ENCODE results near the gene NR0B2.
"Not testable (repeated sequence)": the region's sequence is repeated elsewhere in the genome, so short reads cannot be mapped to it uniquely, and the experiment has no call there.

Gene NR0B2

GRCh38 chr1:26887125-26887524, 26.6 kb downstream of the NR0B2 start:
- peak overlapping the region; percentile 66 for H3K27ac Mint-ChIP-seq
- peaks cover 5% of the 10 kb centered on the region for H3K36me3 Mint-ChIP-seq
- peak overlapping the region; percentile 73 for H3K4me3 Mint-ChIP-seq
- peaks cover 31% of the 10 kb centered on the region for H3K4me1 Mint-ChIP-seq (ENCODE audit: low read depth)
- no peaks in the 10 kb centered on the region for H3K9me3 Mint-ChIP-seq (ENCODE audit: low read depth)
- no peaks in the 10 kb centered on the region for H3K27me3 Mint-ChIP-seq

DNA sequence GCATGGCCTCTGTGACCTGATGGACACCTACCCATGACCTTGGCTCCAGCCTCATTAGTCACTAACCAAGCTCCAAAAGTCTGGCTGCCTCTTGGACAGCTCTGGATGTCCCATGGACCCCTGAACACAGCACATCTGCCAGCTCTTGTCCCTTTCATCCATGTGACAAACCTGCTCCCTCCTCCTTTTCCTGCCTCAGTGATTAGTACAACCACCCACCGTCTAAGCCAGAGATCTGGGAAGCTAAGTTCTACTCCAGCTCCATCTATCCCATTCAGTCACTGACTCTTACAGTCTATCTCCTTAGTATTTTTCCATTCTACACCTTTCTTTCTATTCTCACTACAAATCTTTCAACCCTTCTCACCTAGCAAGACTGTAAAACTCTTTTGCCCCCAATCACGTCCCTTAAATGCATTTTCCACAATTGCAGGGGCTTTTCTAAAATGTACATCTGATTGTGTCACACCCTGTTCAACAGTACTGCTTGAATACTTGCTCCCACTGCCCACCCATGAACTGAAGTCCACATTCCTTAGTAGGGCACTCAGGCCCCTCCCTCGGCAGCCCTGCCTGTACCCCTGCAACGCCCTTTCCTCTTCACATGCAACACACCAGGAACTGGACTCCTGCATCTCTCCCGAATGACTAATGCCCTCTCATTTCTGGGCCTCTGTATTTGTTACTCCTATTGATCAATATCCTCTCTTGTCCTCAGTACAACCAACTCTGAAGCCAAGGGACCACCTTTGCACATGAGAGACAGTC, 30.9 kb downstream of the NR0B2 start:
- H3K36me3 Mint-ChIP-seq, result peaks cover 2% of the 10 kb centered on the region
- no peaks in the 10 kb centered on the region for H3K27me3 Mint-ChIP-seq
- H3K4me3 Mint-ChIP-seq, result no peak overlapping the region
- peaks cover 13% of the 10 kb centered on the region for H3K4me1 Mint-ChIP-seq (ENCODE audit: low read depth)
- no peaks in the 10 kb centered on the region for H3K9me3 Mint-ChIP-seq (ENCODE audit: low read depth)
- peak overlapping the region; percentile 46 for H3K27ac Mint-ChIP-seq

- not testable (repeated sequence) for H3K4me1 Mint-ChIP-seq (ENCODE audit: low read depth); H3K4me3 Mint-ChIP-seq; H3K27me3 Mint-ChIP-seq; H3K27ac Mint-ChIP-seq; H3K9me3 Mint-ChIP-seq (ENCODE audit: low read depth); H3K36me3 Mint-ChIP-seq
Observed at GRCh38 chr1:26881611-26882010, 32.2 kb downstream of the NR0B2 start.

DNA sequence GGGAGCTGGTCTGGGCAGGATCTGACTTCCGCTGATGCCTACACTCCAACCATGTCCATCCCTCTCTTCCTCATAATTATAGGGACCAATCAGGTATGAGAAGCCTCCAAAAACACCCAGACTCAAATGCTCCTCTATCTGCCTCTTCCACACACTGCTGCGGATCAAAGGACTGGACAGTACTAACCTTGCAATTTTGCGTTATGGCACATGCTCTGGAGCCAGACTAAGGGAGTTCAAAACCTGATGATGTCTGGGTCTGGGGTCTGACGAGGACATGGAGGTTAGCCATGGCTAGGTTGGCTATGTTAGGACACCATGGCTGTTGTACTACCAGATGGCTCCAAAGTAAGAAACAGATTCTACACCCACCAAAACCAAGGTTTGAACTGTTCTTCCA, 34.0 kb downstream of the NR0B2 start:
- Mint-ChIP-seq H3K9me3 (ENCODE audit: low read depth) (no peaks in the 10 kb centered on the region), H3K27me3 (no peaks in the 10 kb centered on the region), H3K27ac (no peak overlapping the region), H3K36me3 (peaks cover 2% of the 10 kb centered on the region), H3K4me1 (ENCODE audit: low read depth) (peaks cover 2% of the 10 kb centered on the region), H3K4me3 (no peak overlapping the region)

DNA sequence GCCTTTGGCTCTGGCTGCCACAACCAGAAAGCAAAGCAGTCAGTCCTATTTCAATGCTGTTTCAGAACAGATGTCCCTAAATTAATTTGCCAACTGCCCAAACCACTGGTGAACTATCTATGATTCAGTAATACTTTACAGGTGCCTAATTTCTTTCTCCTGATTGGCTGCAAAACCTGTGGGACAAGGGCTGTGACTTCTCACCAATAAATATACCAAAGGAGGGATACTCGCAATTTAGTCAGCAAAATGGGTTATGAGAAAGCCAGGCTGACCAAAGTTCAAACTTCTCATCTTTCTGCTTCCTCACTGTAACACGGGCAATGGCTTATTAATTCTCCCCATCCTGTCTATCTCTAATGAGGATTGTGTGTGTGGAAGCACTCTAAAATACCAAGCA, 36.4 kb downstream of the NR0B2 start:
- Mint-ChIP-seq H3K4me3 (no peak overlapping the region), H3K4me1 (ENCODE audit: low read depth) (peaks cover 1% of the 10 kb centered on the region), H3K9me3 (ENCODE audit: low read depth) (no peaks in the 10 kb centered on the region), H3K27me3 (no peaks in the 10 kb centered on the region), H3K36me3 (no peaks in the 10 kb centered on the region), H3K27ac (no peak overlapping the region)

- Mint-ChIP-seq H3K27me3 (no peaks in the 10 kb centered on the region), H3K4me3 (no peak overlapping the region), H3K4me1 (ENCODE audit: low read depth) (no peaks in the 10 kb centered on the region), H3K36me3 (no peaks in the 10 kb centered on the region), H3K9me3 (ENCODE audit: low read depth) (no peaks in the 10 kb centered on the region), H3K27ac (no peak overlapping the region)
Observed at GRCh38 chr1:26874896-26875295, 38.9 kb downstream of the NR0B2 start.

DNA sequence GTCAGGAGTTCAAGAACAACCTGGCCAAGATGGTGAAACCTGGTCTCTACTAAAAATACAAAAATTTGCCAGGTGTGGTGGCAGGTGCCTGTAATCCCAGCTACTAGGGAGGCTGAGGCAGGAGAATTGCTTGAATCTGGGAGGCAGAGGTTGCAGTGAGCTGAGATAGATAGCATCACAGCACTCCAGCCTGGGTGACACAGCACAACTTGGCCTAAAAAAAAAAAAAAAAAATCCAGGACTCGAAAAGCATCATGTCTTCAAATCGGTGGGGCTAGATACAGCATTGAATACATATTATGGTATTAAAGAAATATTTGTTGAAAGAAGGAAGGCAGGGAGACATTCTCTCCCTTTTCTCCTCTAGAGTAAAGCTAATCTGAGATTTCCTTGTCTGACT, 40.7 kb downstream of the NR0B2 start:
- not testable (repeated sequence) for H3K36me3 Mint-ChIP-seq; H3K9me3 Mint-ChIP-seq (ENCODE audit: low read depth); H3K4me1 Mint-ChIP-seq (ENCODE audit: low read depth); H3K4me3 Mint-ChIP-seq; H3K27ac Mint-ChIP-seq; H3K27me3 Mint-ChIP-seq

DNA sequence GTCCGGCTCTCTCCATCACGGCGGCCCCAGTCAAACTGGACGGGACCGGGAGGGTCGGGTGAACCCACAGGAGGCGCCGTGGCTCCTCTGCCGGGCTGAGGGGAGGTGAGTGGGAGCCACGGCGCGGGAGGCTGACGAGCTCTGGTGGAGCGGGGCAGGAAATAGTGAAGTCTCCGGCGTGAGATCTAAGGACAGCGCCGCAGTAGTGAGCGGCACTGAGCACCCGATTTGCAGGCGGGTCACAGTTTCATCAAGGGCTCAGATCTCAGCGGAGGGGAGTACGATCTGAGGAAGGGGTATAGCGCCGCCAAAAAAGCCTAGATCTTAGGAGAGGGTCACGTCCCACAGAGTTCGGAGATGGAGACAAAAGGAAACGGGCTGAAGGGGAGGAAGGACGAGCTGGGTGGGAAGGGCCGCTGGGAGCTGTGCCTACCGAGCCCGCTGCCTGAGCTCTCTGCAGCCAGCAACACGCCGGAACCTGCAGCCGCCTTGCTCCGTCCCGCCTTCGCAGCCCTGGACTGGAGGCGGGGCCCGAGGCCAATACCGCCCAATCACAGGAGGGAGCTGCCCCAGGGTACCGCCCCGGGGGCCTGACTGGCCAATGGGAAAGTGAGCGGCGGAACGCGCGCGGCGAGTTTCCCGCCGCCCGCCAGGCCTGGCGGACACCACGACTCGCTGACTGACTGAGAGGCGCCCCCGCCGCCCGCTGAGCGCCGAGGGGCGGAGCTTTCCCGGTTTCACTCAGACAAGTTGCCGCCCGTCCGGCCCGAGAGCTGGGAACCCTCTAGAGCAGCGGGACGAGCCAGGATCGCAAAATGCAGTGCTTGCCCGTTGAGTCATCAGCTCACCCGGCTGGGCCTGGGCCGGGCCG, 48.9 kb downstream of the NR0B2 start:
- no peaks in the 10 kb centered on the region for H3K36me3 Mint-ChIP-seq
- H3K27ac Mint-ChIP-seq, result peak overlapping the region; percentile 96
- no peaks in the 10 kb centered on the region for H3K27me3 Mint-ChIP-seq
- no peaks in the 10 kb centered on the region for H3K9me3 Mint-ChIP-seq (ENCODE audit: low read depth)
- H3K4me1 Mint-ChIP-seq (ENCODE audit: low read depth), result peaks cover 16% of the 10 kb centered on the region
- H3K4me3 Mint-ChIP-seq, result peak overlapping the region; percentile 99

GRCh38 chr1:26863685-26864077, 50.1 kb downstream of the NR0B2 start:
- H3K4me3 Mint-ChIP-seq, result peak overlapping the region; percentile 99
- peaks cover 16% of the 10 kb centered on the region for H3K4me1 Mint-ChIP-seq (ENCODE audit: low read depth)
- H3K36me3 Mint-ChIP-seq, result no peaks in the 10 kb centered on the region
- H3K27me3 Mint-ChIP-seq, result no peaks in the 10 kb centered on the region
- H3K27ac Mint-ChIP-seq, result no peak overlapping the region
- no peaks in the 10 kb centered on the region for H3K9me3 Mint-ChIP-seq (ENCODE audit: low read depth)

- peaks cover 16% of the 10 kb centered on the region for H3K4me1 Mint-ChIP-seq (ENCODE audit: low read depth)
- peak within 1 kb of the TSS; percentile 99 for H3K4me3 Mint-ChIP-seq
- no peaks in the 10 kb centered on the region for H3K9me3 Mint-ChIP-seq (ENCODE audit: low read depth)
- H3K27ac Mint-ChIP-seq, result no peak within 1 kb of the TSS
- H3K36me3 Mint-ChIP-seq, result no peaks in the 10 kb centered on the region
- H3K27me3 Mint-ChIP-seq, result no peaks in the 10 kb centered on the region
Observed at GRCh38 chr1:26862781-26863684, 50.7 kb downstream of the NR0B2 start, which contains the start of gene SFN. Gene SFN (plus strand): TSS chr1:26863149. CDS start chr1:26863213, 64 bp downstream.

DNA sequence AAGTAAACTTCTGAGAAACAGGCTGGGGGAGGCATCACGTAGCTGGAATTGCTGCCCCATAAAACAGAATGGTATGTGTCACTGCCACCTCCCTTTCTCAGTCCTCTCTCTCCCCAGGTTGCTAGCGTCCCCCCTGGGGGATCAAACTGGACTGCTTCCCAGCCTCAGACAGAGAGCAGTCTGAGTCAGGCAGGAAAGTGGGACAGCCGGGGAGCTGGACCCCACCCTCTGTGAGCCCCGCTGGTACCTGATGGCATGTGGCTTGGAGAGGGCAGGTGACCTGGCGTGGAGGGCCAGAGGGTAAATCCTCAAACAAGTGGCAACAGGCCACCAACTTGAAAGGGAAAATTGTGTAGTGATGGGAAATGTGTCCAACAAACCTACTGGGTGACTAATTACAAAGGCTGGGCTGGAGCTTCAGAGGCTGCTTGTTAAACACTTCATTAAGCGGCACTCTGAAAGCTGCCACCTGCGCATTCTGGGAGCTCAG, 51.8 kb downstream of the NR0B2 start:
- Mint-ChIP-seq H3K9me3 (ENCODE audit: low read depth) (no peaks in the 10 kb centered on the region), H3K27me3 (no peaks in the 10 kb centered on the region), H3K27ac (no peak overlapping the region), H3K4me1 (ENCODE audit: low read depth) (peaks cover 16% of the 10 kb centered on the region), H3K36me3 (no peaks in the 10 kb centered on the region), H3K4me3 (peak overlapping the region; percentile 23)

All from activated naive CD8-positive, alpha-beta T cell (primary cell).